Measurements from ENCODE around the gene EME2.
A peak's percentile ranks its signal among the peaks of the same experiment; 100 is the strongest.

EME2 gene

DNA sequence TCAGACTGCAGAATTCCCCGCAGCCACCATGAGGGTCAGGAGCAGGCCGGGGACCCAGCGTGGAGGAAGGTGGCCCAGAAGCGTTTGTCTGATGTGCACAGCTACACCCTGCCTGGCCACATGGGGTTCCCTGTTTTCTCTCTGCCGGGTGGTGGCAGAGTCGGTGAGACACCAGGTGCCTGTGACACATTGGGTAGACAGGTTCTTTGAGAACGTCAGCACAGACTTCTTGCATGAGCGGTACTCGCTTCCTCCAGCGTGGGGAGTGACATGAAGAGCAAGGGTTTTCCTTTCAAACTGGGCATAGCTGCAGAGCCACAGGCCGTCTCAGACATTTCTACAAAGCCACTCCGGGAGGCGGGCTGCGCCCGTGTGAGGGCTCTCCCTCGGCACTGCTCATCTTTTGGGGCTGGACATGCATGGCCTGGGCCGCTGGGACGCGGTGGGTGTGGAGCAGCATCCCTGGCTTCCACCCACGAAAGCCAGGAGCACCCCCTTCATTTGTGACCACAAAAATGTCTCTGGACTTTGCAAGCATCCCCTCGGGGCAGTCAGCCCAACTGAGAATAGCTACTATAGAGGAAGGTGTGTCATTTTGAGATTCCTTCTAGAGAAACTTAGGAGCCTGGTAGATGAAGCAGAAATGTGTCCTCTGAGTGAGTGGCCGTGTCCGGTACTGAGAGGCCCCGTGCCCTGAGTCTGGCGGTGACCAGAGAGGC lies 27.3 kb upstream of the EME2 start:
- peak; percentile 40 to 49 for DNase-seq (ENCODE audit: low read depth in 2 of 2)

DNA sequence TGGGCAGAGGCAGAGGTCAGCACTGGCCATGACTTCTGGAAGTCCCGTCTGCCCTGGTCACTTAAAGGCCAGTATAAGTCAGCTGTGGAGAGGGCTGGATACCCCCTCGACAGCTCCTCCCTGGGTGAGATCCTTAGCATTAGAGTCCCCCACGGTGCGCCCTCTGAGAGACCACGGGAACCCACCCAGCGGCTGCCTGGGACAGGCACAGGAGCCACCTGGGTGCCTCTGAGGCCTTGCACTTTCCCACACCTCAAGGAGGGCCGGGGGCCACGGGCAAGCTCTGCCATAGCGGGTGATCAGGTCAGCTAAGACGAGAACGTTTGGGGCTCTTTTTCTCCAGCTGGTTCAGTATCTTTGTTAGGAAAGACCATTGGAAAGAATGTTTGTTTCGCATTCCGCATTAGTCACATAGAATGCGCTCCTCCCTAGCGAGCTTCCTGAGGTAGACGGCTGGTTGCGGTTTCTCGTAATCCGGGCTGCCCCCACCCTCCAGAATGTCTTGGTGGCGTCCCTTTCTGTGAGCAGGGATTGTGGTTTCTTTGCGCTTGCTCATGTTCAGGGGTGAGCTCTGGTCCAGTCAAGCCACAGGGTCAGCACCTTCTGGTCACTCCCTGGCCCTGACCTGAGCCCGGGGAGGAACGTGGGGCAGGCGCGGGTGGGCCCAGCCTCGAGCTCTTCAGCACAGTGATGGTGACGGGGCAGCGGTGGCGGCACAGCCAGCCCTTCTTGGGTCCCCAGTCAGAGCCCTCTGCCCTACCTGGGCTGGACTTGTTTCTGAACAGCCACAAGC lies 26.5 kb upstream of the EME2 start:
- DNase-seq (ENCODE audit: low read depth in 2 of 2) = no peak

DNA sequence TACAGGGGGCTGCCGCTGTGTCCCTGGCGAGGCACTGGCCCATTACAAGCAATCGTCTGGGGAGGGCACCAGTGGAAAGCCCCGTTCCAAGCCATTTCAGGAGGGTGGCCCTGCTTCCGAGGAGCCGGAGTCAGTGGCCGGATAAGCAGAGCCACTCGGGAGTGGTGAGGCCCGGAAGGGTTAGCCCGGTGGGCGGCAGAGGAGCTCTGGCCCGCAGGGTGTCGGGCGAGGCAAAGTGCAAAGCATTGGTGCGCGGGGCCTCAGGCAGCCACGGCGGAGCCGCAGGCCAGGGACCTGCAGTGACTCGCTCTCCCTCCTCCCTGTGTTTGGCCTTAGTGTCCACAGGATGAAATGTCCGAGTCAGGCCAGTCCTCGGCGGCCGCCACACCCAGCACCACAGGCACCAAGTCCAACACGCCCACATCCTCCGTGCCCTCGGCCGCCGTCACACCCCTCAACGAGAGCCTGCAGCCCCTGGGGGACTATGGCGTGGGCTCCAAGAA lies 25.9 kb upstream of the EME2 start:
- no peak for DNase-seq (ENCODE audit: low read depth in 2 of 2)

DNA sequence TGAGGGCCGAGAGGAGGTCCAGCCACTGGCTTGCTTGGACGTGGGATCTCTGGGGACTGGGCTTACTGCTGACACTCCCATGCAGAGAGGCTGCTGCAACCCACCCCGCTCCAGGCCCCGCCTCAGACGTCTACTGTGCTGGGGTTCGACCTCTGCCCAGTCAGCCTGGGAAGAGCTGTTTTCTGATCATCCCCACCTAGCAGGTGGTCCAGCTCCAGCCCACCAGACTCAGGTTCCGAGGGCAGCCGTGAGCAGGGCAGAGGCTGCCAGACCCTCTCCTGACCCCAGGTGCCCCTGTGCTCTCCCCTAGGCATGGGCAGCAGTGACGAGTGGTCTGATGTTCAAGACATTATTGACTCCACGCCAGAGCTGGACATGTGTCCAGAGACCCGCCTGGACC lies 24.7 kb upstream of the EME2 start:
- no peak for DNase-seq (ENCODE audit: low read depth in 2 of 2)

DNA sequence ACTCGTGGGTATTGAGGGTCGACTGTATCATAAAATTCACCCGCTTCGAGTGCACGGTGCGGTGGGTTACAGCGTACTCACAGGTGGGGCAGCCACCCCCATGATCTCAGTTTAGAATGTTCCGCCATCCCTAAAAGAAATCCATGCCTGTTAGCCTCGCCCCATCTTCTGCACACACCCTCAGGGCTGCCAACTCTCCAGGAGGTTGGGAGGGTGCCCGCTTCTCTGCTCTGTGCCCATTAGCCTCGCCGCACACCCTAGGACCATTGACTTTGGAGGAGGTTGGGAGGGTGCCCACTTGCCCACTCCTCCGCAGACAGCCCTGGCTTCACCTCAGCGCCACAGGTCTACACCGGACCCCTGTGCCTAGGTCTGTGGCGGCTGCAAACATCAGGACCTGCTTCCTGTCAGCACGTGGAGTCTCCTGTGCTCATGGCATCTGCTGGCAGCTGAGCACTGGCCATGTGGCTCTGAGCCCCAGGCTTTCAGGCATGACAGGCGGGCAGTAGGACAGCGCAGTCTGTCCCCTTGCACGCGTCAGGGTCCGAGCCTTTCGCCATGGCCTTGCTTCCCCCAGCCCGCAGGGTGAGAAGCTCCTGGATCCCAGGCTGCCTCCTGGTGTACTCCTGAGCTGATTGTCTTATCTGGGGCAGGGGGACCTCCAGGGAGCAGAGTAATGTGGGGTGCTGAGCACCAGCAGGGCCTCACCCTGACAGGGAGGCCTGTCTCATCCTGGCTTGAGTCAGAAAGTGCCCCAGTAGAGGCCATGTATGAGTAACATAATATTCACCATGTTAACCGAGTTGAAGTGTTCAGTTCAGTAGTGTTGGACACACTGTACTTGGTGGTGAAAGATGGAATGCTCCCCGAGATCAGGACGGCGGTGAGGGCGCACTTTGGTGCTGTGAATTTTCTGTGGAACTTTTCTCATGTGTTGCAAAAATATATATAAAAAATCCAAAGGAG lies 23.2 kb upstream of the EME2 start:
- DNase-seq (ENCODE audit: low read depth in 2 of 2) = no peak

DNA sequence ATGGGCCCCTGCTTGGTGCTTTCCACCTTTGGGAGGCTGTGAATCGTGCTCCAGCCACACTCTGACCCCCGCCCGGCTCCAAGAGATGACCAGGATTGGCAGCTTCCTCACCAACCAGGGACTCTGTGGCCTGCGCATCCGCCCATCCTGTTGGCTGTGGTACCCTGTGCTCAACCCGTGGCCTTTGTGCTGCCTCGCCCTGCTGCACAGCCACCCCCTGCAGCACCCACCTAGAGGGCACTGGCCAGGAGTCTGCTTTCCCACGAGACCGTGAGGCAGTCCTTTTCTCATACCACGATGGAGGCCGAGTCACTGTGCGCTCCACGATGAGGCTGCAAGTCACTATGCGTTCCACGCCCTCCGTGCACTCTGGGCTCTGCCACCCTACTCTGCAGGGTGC lies 20.7 kb upstream of the EME2 start:
- DNase-seq (ENCODE audit: low read depth in 2 of 2) = no peak

DNA sequence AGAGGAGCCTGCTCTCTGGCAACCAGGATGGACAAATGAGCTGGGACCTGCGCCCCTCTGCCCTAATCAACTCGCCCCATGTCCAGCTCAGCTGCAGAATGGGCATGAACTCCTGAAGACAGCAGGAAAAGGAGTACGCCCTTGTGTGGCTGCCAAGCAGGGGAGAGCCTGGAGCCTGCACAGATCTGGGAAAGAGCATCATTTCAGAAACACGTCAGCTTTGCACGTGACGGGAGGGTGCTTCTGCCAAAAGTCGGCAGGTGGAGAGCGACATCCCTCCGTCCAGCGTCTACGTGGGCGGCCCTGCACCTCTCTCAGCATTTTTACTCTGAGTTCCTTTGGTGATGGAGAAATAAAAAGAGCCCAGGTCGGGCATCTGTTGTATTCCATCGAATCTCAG lies 19.8 kb upstream of the EME2 start:
- no peak for DNase-seq (ENCODE audit: low read depth in 2 of 2)

DNA sequence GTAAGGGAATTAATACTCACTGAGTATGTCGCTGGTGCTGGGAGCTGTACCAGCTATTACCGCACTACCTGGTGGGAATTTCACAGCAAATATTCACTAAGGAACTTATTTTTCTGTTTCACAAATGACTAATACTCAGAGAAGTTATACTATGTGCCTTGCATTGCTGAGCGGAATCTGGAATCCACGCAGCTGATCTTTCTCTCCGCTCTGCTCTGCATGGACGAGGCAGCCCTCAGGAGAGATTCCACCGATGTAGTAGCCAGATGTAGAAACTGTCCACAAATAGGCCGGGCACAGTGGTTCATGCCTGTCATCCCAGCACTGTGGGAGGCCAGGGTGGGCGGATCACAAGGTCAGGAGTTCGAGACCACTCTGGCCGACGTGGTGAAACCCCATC lies 18.4 kb upstream of the EME2 start:
- DNase-seq (ENCODE audit: low read depth in 2 of 2) = no peak

DNA sequence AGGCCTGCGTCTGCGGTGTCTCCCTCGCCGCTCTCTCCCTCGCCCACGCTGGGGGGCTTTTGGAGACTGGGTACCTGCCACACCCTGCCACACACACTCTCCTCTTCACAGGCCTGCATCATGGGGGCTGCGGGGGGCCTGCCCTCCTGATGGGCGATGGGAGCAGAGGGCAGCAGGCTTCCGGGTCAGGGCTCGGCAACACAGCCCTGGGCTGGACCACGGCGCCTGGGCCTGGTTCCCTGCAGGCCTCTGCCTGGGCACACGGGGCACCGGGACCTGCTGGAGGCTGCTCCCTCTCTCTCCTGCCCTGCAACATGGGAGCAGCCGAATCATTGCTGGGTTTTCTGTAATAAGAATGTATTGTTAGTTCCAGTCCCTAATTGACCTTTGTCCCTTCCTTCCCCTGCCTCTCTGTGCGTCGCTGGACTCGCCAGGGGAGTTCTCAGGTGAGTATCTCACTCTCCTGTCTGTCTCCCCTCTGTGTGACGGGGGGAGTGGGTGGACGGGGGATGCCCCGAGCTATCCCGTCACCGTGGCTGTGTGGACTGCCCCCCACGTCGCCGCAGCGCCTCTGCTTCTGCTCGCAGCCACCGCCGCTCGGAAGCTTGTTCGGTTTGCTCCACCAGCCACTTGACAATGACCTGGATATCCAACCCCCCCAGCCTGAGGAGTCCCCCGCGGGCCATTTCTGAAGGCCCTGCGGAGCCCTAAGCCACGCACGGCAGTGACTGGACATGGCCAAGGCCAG lies 14.7 kb upstream of the EME2 start:
- DNase-seq (ENCODE audit: low read depth in 2 of 2) = no peak

DNA sequence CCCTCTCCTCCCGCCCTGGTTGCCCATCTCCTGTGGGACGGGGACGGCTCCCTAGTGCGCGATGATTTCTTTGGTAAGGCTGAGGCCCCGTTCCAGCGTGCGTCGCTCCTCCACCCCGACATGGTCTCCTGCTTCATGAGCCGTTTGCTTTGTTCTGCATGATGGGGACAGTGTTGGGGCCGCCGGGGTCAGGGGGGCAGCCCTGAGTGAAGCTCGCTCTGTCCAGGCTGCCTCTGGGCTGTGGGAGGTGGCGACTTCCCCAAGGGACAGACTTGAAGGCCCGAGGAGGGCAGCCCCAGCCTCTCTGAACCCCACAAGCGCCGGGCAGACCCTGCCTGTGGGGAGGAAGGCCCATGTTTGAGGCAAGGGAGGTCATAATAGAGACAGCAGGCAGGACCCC lies 13.7 kb upstream of the EME2 start:
- no peak for DNase-seq (ENCODE audit: low read depth in 2 of 2)

DNA sequence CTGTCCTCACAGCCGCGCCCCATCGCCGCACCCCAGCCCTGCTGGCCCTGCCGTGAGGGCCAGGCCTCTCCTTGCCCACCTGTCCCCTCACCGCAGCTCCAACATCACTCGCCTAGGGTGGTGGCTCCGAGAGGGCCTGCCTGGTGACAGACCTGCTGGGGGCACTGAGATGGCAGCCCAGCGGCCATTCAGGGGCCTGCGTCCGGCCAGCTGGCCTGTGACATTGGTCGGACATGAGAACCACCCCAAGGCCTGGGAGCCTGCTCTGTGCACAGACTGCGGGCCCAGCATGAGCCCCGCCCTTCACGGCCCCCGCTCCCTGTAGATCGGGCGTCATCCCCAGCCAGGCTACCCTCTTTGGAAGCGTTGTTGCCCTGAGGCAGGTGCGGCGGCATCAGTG lies 13.1 kb upstream of the EME2 start:
- DNase-seq (ENCODE audit: low read depth in 2 of 2) = no peak

DNA sequence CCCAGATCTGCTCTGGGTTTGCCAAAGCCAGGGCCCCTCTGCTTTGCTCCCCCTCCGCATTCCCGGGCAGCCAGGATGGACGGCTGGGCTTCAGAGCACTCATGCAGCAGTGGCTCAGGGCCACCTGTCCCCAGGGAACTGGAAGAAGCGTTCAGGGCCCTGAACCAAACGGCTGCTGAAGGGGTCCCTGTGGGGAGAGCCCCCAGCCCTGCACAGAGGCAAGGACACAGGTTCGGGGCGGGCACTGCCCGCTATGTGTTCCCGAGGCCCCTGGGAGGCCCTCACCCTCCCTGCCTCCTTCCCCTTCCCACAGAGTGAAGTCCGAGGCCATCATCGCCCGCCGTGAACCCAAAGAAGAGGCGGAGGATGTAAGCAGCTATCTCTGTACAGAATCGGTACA lies 11.7 kb upstream of the EME2 start:
- no peak for DNase-seq (ENCODE audit: low read depth in 2 of 2)

DNA sequence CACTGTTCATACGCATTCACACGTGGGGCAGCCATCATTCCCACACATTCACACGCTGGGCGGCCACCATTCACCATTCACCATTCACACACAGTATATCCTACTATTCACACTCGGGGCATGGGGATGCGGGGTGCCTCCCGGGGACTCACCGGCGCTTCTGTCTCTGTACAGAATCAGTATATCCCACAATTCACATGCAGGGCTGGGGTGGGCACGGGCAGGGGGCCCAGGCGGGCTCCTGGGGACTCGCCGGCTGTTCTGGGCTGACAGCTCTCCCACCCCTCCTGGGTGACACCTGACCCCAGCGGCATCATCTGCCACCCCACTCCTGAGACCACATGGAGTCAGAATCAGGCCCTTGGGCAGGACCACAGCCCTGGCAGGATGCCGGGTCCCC lies 10.9 kb upstream of the EME2 start:
- no peak for DNase-seq (ENCODE audit: low read depth in 2 of 2)

DNA sequence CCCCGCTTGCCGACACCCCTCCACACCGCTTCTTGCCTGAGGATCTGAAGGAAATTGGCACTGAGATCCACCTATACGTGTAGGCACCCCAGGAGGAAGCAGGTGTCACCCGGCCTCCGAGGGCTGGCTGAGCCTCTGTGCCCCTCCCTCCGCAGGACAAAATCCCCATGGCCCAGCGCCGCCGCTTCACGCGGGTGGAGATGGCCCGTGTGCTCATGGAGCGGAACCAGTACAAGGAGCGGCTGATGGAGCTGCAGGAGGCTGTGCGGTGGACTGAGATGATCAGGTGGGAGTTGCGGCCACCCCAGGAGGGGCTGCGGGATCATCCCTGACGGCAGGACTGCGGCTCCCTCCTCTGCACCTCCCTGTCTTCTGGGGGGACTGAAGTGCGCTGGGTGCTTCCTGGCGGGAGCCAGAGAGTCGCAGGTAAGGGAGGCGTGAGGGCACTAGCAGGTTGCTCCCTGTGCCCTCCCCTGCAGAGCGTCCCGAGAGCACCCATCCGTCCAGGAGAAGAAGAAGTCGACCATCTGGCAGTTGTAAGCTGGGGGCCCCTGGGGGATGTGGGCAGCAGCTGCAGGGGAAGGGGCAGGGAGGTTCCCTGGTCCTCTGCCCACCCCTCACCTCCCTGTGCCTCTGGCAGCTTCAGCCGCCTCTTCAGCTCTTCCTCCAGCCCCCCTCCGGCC lies 10.3 kb upstream of the EME2 start:
- no peak for DNase-seq (ENCODE audit: low read depth in 2 of 2)

DNA sequence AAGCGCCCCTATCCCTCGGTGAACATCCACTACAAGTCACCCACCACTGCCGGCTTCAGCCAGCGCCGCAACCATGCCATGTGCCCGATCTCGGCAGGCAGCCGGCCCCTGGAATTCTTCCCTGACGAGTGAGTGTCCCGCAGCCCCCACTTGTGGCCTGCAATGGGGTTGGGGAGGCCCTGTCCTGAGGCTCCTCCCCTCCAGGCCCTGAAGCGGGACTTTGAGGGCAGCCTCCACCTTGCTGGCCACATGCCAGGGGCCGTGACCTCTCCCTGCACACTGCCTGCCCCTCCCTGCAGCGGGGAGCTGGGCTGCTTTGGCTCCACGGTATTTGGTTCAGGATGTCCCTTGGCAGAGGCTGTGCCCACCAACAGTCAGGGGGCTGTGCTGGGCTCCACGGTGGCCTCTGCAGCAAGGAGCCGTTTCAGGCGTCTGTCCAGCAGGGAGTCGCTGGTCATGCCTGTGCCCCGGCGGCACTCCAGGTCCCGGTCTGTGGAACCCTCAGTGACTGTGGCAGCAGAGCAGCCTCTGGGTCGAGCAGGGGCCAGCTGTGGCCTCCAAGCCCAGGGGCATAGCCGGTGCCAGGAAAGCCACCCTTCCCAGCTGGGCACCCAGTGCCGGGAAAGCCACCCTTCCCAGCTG lies 9.6 kb upstream of the EME2 start:
- DNase-seq (ENCODE audit: low read depth in 2 of 2) = no peak

DNA sequence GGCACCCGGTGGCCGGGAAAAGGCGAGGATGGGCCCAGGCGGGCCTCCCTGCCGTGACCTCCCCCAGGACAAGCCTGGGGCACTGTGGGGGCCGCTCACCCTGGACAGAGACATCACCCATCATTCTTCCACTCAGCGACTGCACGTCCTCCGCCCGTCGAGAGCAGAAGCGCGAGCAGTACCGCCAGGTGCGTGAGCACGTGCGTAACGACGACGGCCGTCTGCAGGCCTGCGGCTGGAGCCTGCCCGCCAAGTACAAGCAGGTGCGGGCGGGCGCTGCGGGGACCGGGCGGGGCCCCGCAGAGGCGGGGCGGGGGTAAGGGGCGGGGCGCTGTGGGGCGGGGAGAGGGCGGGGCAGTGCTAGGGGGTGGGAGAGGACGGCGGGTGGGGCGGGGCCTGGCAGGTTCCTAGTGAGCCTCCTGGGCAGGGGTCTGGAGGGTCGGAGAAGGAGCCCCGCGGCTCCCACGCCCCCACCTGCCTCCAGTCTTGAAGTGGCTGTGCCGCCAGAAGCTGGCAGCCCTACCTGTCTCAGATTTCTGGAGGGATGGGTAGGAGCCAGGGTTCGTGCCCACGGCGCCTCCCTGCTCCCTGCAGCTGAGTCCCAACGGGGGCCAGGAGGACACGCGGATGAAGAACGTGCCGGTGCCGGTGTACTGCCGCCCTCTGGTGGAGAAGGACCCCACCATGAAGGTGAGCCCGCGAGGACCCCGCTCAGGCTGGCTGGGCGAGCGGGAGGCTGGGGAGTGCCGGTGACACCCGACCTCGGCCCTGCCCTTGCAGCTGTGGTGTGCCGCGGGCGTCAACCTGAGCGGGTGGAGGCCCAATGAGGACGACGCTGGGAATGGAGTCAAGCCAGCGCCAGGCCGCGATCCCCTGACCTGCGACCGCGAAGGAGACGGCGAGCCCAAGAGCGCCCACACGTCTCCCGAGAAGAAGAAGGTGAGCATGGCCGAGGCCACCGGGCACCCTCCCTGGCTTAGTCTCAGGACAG lies 8.8 kb upstream of the EME2 start:
- no peak for DNase-seq (ENCODE audit: low read depth in 2 of 2)

DNA sequence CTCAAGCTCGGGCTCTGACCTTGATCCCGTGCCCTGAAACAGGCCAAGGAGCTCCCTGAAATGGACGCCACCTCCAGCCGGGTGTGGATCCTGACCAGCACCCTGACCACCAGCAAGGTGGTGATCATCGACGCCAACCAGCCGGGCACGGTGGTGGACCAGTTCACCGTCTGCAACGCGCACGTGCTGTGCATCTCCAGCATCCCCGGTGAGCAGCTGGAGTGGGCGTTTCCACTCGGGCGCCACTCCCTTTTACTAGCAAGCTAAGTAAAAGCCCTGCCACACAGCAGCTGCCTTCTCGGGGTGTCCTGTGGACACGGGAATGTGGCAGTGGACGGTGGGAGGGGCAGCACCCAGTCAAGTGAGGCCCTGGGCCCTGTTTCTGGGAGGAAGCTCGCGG lies 7.6 kb upstream of the EME2 start:
- DNase-seq (ENCODE audit: low read depth in 2 of 2) = no peak

DNA sequence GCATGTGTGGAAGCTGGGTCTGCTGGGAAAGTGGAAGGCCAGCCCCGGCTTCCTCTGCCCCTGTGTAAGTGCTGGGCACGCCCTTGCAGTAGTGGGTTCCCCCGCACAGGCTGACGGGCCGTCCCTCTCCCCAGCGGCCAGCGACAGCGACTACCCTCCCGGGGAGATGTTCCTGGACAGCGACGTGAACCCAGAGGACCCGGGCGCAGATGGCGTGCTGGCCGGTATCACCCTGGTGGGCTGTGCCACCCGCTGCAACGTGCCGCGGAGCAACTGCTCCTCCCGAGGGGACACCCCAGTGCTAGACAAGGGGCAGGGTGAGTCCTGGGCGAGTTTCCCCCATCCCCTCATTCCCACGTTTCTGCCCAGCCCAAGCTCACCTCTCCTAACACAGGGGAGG lies 6.8 kb upstream of the EME2 start:
- DNase-seq (ENCODE audit: low read depth in 2 of 2) = no peak

DNA sequence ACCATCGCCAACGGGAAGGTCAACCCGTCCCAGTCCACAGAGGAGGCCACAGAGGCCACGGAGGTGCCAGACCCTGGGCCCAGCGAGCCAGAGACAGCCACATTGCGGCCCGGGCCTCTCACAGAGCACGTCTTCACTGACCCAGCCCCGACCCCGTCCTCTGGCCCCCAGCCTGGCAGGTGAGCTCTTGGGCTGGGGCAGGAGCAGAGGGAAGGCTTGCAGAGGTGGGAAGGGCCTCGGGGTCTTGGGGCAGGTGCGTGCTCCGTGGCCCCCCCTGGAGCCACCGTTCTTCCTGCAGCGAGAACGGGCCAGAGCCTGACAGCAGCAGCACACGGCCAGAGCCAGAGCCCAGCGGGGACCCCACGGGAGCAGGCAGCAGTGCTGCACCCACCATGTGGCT lies 6.4 kb upstream of the EME2 start:
- DNase-seq (ENCODE audit: low read depth in 2 of 2) = no peak

Data from fibroblast of skin of left quadriceps (primary cell).